SKM-1 treated with dmso at 0.1 percent for 144 hours (cell line): ENCODE measurements around the gene CRHR1.

Experiments
- DNase-seq: peaks from one replicate; lab custom pipeline; 2025; ENCODE audit not compliant: unreplicated experiment; lab: John Stamatoyannopoulos, UW

The CRHR1 gene

GRCh38 chr17:45788057-45788456, 3.9 kb downstream of the CRHR1 start:
- DNase-seq = no peak

GRCh38 chr17:45789874-45790273, 5.8 kb downstream of the CRHR1 start:
- DNase-seq = no peak

GRCh38 chr17:45790296-45790922, 6.3 kb downstream of the CRHR1 start:
- no peak for DNase-seq

- no peak for DNase-seq
Measured at GRCh38 chr17:45791041-45791582, 7.0 kb downstream of the CRHR1 start.

GRCh38 chr17:45791935-45792334, 7.8 kb downstream of the CRHR1 start:
- no peak for DNase-seq

- no peak for DNase-seq
Measured at GRCh38 chr17:45792437-45792836, 8.3 kb downstream of the CRHR1 start.

- DNase-seq = no peak
Measured at GRCh38 chr17:45792995-45793755, 9.1 kb downstream of the CRHR1 start.

GRCh38 chr17:45793999-45794540, 9.9 kb downstream of the CRHR1 start:
- DNase-seq = no peak

- no peak for DNase-seq
Measured at GRCh38 chr17:45794840-45795239, 10.7 kb downstream of the CRHR1 start.

- DNase-seq = no peak
Measured at GRCh38 chr17:45800816-45801215, 16.7 kb downstream of the CRHR1 start.

GRCh38 chr17:45801421-45801820, 17.3 kb downstream of the CRHR1 start:
- DNase-seq = no peak

- DNase-seq = no peak
Measured at GRCh38 chr17:45808845-45809244, 24.7 kb downstream of the CRHR1 start.

GRCh38 chr17:45809499-45809898, 25.4 kb downstream of the CRHR1 start:
- DNase-seq = no peak

GRCh38 chr17:45812102-45812501, 28.0 kb downstream of the CRHR1 start:
- no peak for DNase-seq

- DNase-seq = no peak
Measured at GRCh38 chr17:45813048-45813725, 29.1 kb downstream of the CRHR1 start.

- no peak for DNase-seq
Measured at GRCh38 chr17:45814622-45815606, 30.8 kb downstream of the CRHR1 start.

GRCh38 chr17:45815752-45816151, 31.6 kb downstream of the CRHR1 start:
- DNase-seq = no peak

GRCh38 chr17:45818041-45818440, 33.9 kb downstream of the CRHR1 start:
- no peak for DNase-seq

- DNase-seq = no peak
Measured at GRCh38 chr17:45818699-45819098, 34.6 kb downstream of the CRHR1 start.

- no peak for DNase-seq
Measured at GRCh38 chr17:45819632-45820031, 35.5 kb downstream of the CRHR1 start.
